ENCODE measurements around the gene MAP1B. TPM values are rescaled to one million over a fixed set of nuclear protein-coding genes. Genes with fewer than 3 reads are reported as not detected.

MAP1B gene
- polyA plus RNA-seq, 1 donor (not counting 4 experiments of a cell fraction or from before 2014, with no cell fraction given) = 3.3 TPM

DNA sequence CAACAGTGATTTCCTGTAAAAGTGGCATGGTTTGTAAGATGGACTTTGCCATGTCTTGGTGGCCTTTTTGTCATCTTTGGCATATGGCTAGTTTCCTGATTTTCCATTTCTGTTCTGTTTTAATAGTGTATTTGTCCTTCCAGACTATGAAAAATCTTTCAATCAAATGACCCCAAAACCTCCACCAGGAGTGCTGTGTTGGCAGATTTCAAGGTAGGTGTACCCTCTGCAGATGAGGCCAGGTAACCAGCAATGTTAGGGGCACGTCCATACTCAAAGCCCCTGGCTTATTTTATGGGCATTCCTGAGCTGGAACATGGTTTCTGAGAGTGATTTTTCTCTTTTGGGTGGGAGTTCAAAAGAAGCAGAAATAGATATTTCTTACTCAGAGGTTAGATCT is 15.2 kb upstream of the MAP1B start:
- dilution Hi-C loops (cut with MboI; ENCODE audit: extremely low pct_ligation_motif_present, low sequenced_read_pairs) = no loop called here
- Histone ChIP-seq H3K4me1 (ENCODE audit: control insufficient read depth, extremely low read depth, insufficient read depth, low read length) (peaks cover 6% of the 10 kb centered on the region), H3K36me3 (ENCODE audit: control insufficient read depth in 2 of 2, extremely low read depth in 1 of 2, insufficient read depth in 2 of 2, low read length in 2 of 2) (no peaks in the 10 kb centered on the region), H3K4me2 (ENCODE audit: control insufficient read depth, extremely low read depth, insufficient read depth, low read depth, low read length) (no peak overlapping the region), H3K9ac (ENCODE audit: control insufficient read depth, extremely low read depth, insufficient read depth, low read length) (no peak overlapping the region), H3K79me2 (ENCODE audit: control insufficient read depth, insufficient read depth, low read length) (no peaks in the 10 kb centered on the region), H3K9me3 (ENCODE audit: control insufficient read depth, low read depth, low read length) (no peaks in the 10 kb centered on the region), H3K27ac (ENCODE audit: control insufficient read depth, insufficient read depth, low read length) (no peak overlapping the region), H3K27me3 (ENCODE audit: control insufficient read depth, extremely low read depth, insufficient read depth, low read length) (no peaks in the 10 kb centered on the region), H4K20me1 (ENCODE audit: control insufficient read depth, extremely low read depth, insufficient read depth, low read length) (no peaks in the 10 kb centered on the region), H3K4me3 (ENCODE audit: control insufficient read depth in 2 of 3, extremely low read depth in 1 of 3, insufficient read depth in 2 of 3, low read depth in 1 of 3, low read length in 3 of 3) (no peak overlapping the region), H3K9me1 (ENCODE audit: control insufficient read depth, extremely low read depth, insufficient read depth, low read length) (no peaks in the 10 kb centered on the region), H2AFZ (ENCODE audit: control insufficient read depth, low read length) (no peak overlapping the region)
- DNase-seq (ENCODE audit: low read depth, low spot score) (no peak), FAIRE-seq (no peak)
- TF ChIP-seq, protein P1, sequence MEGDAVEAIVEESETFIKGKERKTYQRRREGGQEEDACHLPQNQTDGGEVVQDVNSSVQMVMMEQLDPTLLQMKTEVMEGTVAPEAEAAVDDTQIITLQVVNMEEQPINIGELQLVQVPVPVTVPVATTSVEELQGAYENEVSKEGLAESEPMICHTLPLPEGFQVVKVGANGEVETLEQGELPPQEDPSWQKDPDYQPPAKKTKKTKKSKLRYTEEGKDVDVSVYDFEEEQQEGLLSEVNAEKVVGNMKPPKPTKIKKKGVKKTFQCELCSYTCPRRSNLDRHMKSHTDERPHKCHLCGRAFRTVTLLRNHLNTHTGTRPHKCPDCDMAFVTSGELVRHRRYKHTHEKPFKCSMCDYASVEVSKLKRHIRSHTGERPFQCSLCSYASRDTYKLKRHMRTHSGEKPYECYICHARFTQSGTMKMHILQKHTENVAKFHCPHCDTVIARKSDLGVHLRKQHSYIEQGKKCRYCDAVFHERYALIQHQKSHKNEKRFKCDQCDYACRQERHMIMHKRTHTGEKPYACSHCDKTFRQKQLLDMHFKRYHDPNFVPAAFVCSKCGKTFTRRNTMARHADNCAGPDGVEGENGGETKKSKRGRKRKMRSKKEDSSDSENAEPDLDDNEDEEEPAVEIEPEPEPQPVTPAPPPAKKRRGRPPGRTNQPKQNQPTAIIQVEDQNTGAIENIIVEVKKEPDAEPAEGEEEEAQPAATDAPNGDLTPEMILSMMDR (optimal IDR thresholded peaks at IDR 0.05 in 1 of 3, IDR thresholded peaks at IDR 0.05 in 1 of 3, conservative IDR thresholded peaks at IDR 0.05 in 1 of 3; ENCODE audit: extremely low read depth in 1 of 3, insufficient read depth in 2 of 3, low read length in 3 of 3) = no peak
- TF ChIP-seq EZH2 (IDR thresholded peaks at IDR 0.05; ENCODE audit: low read length) = no peak

DNA sequence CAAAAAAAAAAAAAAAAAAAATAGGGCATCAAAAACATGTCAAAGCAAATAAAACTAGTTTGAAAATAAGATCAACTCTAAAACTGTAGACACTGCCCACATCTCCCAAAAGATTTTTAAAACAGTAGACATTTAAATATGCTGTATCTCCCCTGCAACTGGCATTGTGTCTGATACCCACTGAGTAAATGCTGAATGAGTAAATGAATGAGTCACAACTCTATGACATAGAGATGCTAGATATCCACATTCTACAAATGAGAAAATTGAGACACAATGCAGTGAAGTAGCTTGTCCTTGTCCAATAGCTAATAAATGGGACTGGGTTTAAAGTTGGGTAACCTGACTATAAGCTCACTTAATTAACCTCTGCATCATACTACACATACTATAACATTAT is 14.1 kb upstream of the MAP1B start:
- Histone ChIP-seq H3K27ac (ENCODE audit: control insufficient read depth, insufficient read depth, low read length) (no peak overlapping the region), H3K4me1 (ENCODE audit: control insufficient read depth, extremely low read depth, insufficient read depth, low read length) (peaks cover 6% of the 10 kb centered on the region), H4K20me1 (ENCODE audit: control insufficient read depth, extremely low read depth, insufficient read depth, low read length) (no peaks in the 10 kb centered on the region), H2AFZ (ENCODE audit: control insufficient read depth, low read length) (no peak overlapping the region), H3K4me2 (ENCODE audit: control insufficient read depth, extremely low read depth, insufficient read depth, low read depth, low read length) (no peak overlapping the region), H3K79me2 (ENCODE audit: control insufficient read depth, insufficient read depth, low read length) (no peaks in the 10 kb centered on the region), H3K9me3 (ENCODE audit: control insufficient read depth, low read depth, low read length) (no peaks in the 10 kb centered on the region), H3K36me3 (ENCODE audit: control insufficient read depth in 2 of 2, extremely low read depth in 1 of 2, insufficient read depth in 2 of 2, low read length in 2 of 2) (no peaks in the 10 kb centered on the region), H3K27me3 (ENCODE audit: control insufficient read depth, extremely low read depth, insufficient read depth, low read length) (no peaks in the 10 kb centered on the region), H3K4me3 (ENCODE audit: control insufficient read depth in 2 of 3, extremely low read depth in 1 of 3, insufficient read depth in 2 of 3, low read depth in 1 of 3, low read length in 3 of 3) (no peak overlapping the region), H3K9me1 (ENCODE audit: control insufficient read depth, extremely low read depth, insufficient read depth, low read length) (no peaks in the 10 kb centered on the region), H3K9ac (ENCODE audit: control insufficient read depth, extremely low read depth, insufficient read depth, low read length) (no peak overlapping the region)
- DNase-seq (ENCODE audit: low read depth, low spot score) = no peak
- TF ChIP-seq, protein P1 (optimal IDR thresholded peaks at IDR 0.05 in 1 of 3, IDR thresholded peaks at IDR 0.05 in 1 of 3, conservative IDR thresholded peaks at IDR 0.05 in 1 of 3; ENCODE audit: extremely low read depth in 1 of 3, insufficient read depth in 2 of 3, low read length in 3 of 3) = no peak
- TF ChIP-seq EZH2 (IDR thresholded peaks at IDR 0.05; ENCODE audit: low read length) = no peak
- FAIRE-seq = no peak
- dilution Hi-C loops (cut with MboI; ENCODE audit: extremely low pct_ligation_motif_present, low sequenced_read_pairs) = no loop called here
